Panc1 (cell line): Measurements from ENCODE around the gene NFIC. TPM values are rescaled to one million over a fixed set of nuclear protein-coding genes. Genes with fewer than 3 reads are reported as not detected.

Experiments used
- ATAC-seq: fragments of 200-7000 bp; cut with Tn5 transposase; 2 replicates; pipeline ENCODE4 v1.9.1; 2020; ENCODE audit warnings: mild to moderate bottlenecking, moderate library complexity
- BruUV-seq: library from RNA; stranded (reverse); fragments of 400-500 nt; replicated peaks from 2 replicates; lab custom pipeline; 2021; lab: Mats Ljungman, UMichigan
- CTCF ChIA-PET: fragments of 300-600 bp; sonication (Branson Sonifier 250); formaldehyde crosslinking; loops from one replicate; lab custom pipeline; 2022; ENCODE audit warnings: antibody characterized with exemption; lab: Charles Lee
- POLR2A ChIA-PET: fragments of 300-600 bp; sonication (Branson Sonifier 250); formaldehyde crosslinking; loops from one replicate; lab custom pipeline; 2022; ENCODE audit warnings: antibody characterized with exemption; lab: Charles Lee
- DNase-seq: peaks from one replicate; pipeline ENCODE4 v3.0.0-alpha.2; 2010; ENCODE audit warnings: low read depth, low spot score
- H3K27ac ChIP-seq: 2 replicates; pipeline ENCODE4 v1.5.1; 2011; ENCODE audit warnings: mild to moderate bottlenecking, low read length, inconsistent platforms
- H3K27me3 ChIP-seq: fragments of 200-500 bp; sonication (Bioruptor generic); 2 replicates; pipeline ENCODE4 v1.6.0; 2014; ENCODE audit warnings: low read length, inconsistent platforms; ENCODE audit not compliant: control insufficient read depth, insufficient read depth
- H3K36me3 ChIP-seq: fragments of 200-500 bp; sonication (Bioruptor generic); 2 replicates; pipeline ENCODE4 v1.5.1; 2014; ENCODE audit warnings: inconsistent platforms, mild to moderate bottlenecking, low read length, moderate library complexity; ENCODE audit not compliant: control insufficient read depth, insufficient read depth
- H3K4me1 ChIP-seq: 2 replicates; pipeline ENCODE4 v1.5.1; 2011; ENCODE audit warnings: inconsistent platforms, mild to moderate bottlenecking, low read length, moderate library complexity; ENCODE audit not compliant: control insufficient read depth, insufficient read depth
- H3K4me3 ChIP-seq, 2 experiments: 2 replicates each; pipeline ENCODE4 v1.5.1; 2011 to 2012; ENCODE audit warnings: low read depth in 2 of 2, low read length in 2 of 2, mild to moderate bottlenecking in 2 of 2, inconsistent platforms in 1 of 2, moderate library complexity in 1 of 2
- H3K9me3 ChIP-seq: fragments of 200-500 bp; sonication (Bioruptor generic); 2 replicates; pipeline ENCODE4 v1.5.1; 2014; ENCODE audit warnings: low read depth, mild to moderate bottlenecking, inconsistent platforms, low read length, moderate library complexity; ENCODE audit not compliant: control insufficient read depth, insufficient read depth
- POLR2AphosphoS5 ChIP-seq: IDR thresholded peaks from 2 replicates; pipeline ENCODE4 v1.6.1; 2012; ENCODE audit warnings: mild to moderate bottlenecking, low read depth, low read length, moderate library complexity
- SIN3A ChIP-seq: IDR thresholded peaks from 2 replicates; pipeline ENCODE4 v1.6.1; 2012; ENCODE audit warnings: low read depth, mild to moderate bottlenecking, low read length, moderate library complexity, borderline replicate concordance; ENCODE audit not compliant: insufficient read depth
- TCF7L2 ChIP-seq: IDR thresholded peaks from 2 replicates; pipeline ENCODE4 v1.6.1; 2011; ENCODE audit warnings: mild to moderate bottlenecking, low read depth, low read length, inconsistent platforms
- in situ Hi-C: cut with HindIII; loops from 2 replicates; pipeline ENCODE4 v1.10.0; 2016; ENCODE audit warnings: low sequenced_read_pairs, low pct_unique_long_range_greater_than_20kb
- intact Hi-C: fragments of 100-400 bp; cut with micrococcal nuclease; formaldehyde crosslinking; loops from one replicate; pipeline ENCODE4 v1.10.0; 2022; ENCODE audit not compliant: unreplicated experiment
- total RNA-seq: library from RNA; stranded (reverse); gene quantifications from one replicate; pipeline ENCODE4 v1.2.1, GENCODE V29; 2021; ENCODE audit not compliant: unreplicated experiment
- TF ChIP-seq, protein P1 (sequence below): fragments of 450-650 bp; IDR thresholded peaks from 2 replicates; pipeline ENCODE4 v1.5.1; 2017; ENCODE audit warnings: mild to moderate bottlenecking
- TF ChIP-seq, protein P2 (sequence below), 2 experiments: IDR thresholded peaks; 2 replicates each; pipeline ENCODE4 v1.6.1; 2011 to 2012; ENCODE audit warnings: low read depth in 2 of 2, control low read depth in 1 of 2, low read length in 1 of 2, mild to moderate bottlenecking in 1 of 2, moderate library complexity in 1 of 2; ENCODE audit not compliant: insufficient read depth in 1 of 2

The NFIC gene
- total RNA-seq, 1 experiment from 2014 or later, result 120 TPM

DNA sequence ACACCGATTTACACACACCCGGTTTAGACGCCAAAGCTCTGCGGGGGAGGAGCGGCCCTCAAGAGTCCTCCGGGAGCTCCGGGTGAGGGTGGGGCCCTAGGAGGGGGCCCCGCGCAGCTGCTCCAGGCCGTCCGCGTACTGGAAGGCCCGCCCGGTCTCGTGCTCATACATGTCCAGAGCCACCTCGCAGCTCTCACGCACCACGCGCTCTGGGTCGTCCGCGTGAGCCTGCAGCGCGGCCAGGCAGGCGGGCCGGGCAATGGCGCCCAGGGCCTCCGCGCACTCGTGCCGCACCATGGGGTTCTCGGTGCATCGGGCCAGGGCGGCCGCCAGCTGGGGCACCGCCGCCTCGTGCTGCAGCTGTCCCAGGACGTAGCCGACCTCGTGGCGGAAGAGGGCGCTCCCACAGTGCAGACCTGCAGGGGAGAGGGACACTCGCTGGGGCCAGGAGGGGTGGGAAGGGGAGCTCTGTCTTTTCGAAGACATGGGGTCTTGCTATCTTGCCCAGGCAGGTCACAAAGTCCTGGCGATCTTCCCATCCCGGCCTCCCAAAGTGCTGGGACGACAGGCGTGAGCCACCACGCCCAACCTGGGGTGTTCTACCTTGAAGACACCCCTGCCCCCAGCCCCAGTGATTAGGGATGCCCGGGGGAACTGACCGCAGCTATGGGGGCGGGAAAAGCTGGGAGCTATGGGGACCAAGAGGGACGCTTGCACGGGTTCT, 125.2 kb downstream of the NFIC start:
- Histone ChIP-seq H3K4me1 (no peaks in the 10 kb centered on the region), H3K27me3 (no peaks in the 10 kb centered on the region), H3K4me3 (no peak overlapping the region), H3K27ac (no peak overlapping the region), H3K36me3 (no peaks in the 10 kb centered on the region), H3K9me3 (no peaks in the 10 kb centered on the region)
- ATAC-seq (no peak), DNase-seq (no peak)
- ChIA-PET POLR2A (no interaction called here), CTCF (no interaction called here)
- in situ Hi-C loops, result no loop called here
- TF ChIP-seq, protein P1, sequence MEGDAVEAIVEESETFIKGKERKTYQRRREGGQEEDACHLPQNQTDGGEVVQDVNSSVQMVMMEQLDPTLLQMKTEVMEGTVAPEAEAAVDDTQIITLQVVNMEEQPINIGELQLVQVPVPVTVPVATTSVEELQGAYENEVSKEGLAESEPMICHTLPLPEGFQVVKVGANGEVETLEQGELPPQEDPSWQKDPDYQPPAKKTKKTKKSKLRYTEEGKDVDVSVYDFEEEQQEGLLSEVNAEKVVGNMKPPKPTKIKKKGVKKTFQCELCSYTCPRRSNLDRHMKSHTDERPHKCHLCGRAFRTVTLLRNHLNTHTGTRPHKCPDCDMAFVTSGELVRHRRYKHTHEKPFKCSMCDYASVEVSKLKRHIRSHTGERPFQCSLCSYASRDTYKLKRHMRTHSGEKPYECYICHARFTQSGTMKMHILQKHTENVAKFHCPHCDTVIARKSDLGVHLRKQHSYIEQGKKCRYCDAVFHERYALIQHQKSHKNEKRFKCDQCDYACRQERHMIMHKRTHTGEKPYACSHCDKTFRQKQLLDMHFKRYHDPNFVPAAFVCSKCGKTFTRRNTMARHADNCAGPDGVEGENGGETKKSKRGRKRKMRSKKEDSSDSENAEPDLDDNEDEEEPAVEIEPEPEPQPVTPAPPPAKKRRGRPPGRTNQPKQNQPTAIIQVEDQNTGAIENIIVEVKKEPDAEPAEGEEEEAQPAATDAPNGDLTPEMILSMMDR, result no peak
- TF ChIP-seq POLR2AphosphoS5, result no peak
- no TSS peak for BruUV-seq
- intact Hi-C loops, result no loop called here

DNA sequence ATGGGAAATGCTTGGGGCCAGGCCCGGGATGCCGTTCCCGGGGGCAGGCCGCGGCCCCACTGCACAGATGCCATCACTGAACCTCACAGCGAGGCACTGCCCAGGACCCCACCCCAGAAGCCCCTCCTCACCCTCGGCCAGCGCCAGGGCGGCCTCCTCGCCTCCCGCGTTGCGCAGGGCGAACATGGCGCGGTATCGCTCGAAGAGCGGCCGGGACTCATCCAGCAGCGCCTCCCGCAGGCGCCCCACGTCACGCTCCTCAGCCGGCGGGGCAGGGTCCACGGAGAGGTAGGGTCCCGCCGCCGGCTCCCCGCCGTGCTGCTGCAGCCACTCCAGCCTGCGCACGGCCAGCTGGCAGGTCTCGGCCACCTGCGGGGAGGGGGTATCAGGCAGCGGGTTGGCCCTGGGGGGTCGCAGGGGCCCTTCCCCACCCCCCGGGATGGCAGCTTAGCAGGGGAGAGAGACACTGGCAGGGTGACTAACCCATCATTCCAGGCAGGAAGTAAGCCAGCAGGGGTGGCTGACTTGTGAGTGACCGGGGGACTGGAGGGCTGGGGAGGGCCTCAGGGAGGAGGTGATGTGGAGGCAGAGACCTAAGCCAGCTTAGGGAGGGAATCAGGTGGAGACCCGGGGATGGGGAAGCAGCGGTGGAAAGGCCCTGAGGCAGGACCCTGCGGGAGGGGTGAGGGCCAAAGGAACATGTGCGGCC, 125.9 kb downstream of the NFIC start:
- no peaks in the 10 kb centered on the region for H3K36me3 ChIP-seq
- H3K4me1 ChIP-seq, result no peaks in the 10 kb centered on the region
- no peak overlapping the region for H3K27ac ChIP-seq
- ChIA-PET CTCF (no interaction called here), POLR2A (no interaction called here)
- H3K9me3 ChIP-seq, result no peaks in the 10 kb centered on the region
- DNase-seq (no peak), ATAC-seq (no peak)
- no peak overlapping the region for H3K4me3 ChIP-seq
- in situ Hi-C loops, result no loop called here
- BruUV-seq, result no TSS peak
- no peaks in the 10 kb centered on the region for H3K27me3 ChIP-seq
- TF ChIP-seq POLR2AphosphoS5, result no peak
- TF ChIP-seq, protein P2, sequence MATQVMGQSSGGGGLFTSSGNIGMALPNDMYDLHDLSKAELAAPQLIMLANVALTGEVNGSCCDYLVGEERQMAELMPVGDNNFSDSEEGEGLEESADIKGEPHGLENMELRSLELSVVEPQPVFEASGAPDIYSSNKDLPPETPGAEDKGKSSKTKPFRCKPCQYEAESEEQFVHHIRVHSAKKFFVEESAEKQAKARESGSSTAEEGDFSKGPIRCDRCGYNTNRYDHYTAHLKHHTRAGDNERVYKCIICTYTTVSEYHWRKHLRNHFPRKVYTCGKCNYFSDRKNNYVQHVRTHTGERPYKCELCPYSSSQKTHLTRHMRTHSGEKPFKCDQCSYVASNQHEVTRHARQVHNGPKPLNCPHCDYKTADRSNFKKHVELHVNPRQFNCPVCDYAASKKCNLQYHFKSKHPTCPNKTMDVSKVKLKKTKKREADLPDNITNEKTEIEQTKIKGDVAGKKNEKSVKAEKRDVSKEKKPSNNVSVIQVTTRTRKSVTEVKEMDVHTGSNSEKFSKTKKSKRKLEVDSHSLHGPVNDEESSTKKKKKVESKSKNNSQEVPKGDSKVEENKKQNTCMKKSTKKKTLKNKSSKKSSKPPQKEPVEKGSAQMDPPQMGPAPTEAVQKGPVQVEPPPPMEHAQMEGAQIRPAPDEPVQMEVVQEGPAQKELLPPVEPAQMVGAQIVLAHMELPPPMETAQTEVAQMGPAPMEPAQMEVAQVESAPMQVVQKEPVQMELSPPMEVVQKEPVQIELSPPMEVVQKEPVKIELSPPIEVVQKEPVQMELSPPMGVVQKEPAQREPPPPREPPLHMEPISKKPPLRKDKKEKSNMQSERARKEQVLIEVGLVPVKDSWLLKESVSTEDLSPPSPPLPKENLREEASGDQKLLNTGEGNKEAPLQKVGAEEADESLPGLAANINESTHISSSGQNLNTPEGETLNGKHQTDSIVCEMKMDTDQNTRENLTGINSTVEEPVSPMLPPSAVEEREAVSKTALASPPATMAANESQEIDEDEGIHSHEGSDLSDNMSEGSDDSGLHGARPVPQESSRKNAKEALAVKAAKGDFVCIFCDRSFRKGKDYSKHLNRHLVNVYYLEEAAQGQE (IDR thresholded peaks at IDR 0.05; ENCODE audit: insufficient read depth in 1 of 2, low read depth in 2 of 2, low read length in 1 of 2), result no peak
- TF ChIP-seq, protein P1, result no peak
- TF ChIP-seq SIN3A, result no peak
- TF ChIP-seq TCF7L2, result no peak
- intact Hi-C loops, result no loop called here
